Gastrocnemius medialis (tissue), 4 donors: Measurements from ENCODE around the gene TCN2.

Experiments
- CTCF ChIP-seq, 5 experiments: fragments of 450-650 bp in 3 of 5; fragments of 200-600 bp in 2 of 5; sonication (generic) in 2 of 5; IDR thresholded peaks in 4 of 5; conservative IDR thresholded peaks in 1 of 5; 1 replicate in 4 of 5; 2 replicates in 1 of 5; pipeline ENCODE4 v1.5.1; 2016 to 2019; ENCODE audit warnings: antibody characterized with exemption in 5 of 5, mild to moderate bottlenecking in 3 of 5, moderate library complexity in 3 of 5
- POLR2A ChIP-seq, 2 donors: fragments of 450-650 bp; IDR thresholded peaks; one replicate each; pipeline ENCODE4 v1.6.1; 2017; ENCODE audit warnings: antibody characterized with exemption in 2 of 2, mild to moderate bottlenecking in 2 of 2, moderate library complexity in 2 of 2

- TF ChIP-seq CTCF (IDR thresholded peaks at IDR 0.05 in 4 of 5, conservative IDR thresholded peaks at IDR 0.05 in 1 of 5) (no peak), POLR2A (IDR thresholded peaks at IDR 0.05) (no peak)
Measured at GRCh38 chr22:30652852-30653251, 45.9 kb downstream of the TCN2 start.
